DOHH2 (cell line): ENCODE data around the gene MYH7B.

ENCODE experiments used
- EZH2phosphoT487 ChIP-seq: fragments of 200-600 bp; sonication (generic); IDR thresholded peaks from 2 replicates; pipeline ENCODE4 v1.6.1; 2017; ENCODE audit warnings: borderline replicate concordance, mild to moderate bottlenecking, antibody characterized with exemption, low read length, moderate library complexity, mixed read lengths
- TF ChIP-seq, protein P1 (sequence below): fragments of 200-600 bp; sonication (generic); IDR thresholded peaks from one replicate; pipeline ENCODE4 v1.5.1; 2014; ENCODE audit warnings: antibody characterized with exemption, mild to moderate bottlenecking, low read depth, low read length; ENCODE audit not compliant: poor library complexity, severe bottlenecking

DNA sequence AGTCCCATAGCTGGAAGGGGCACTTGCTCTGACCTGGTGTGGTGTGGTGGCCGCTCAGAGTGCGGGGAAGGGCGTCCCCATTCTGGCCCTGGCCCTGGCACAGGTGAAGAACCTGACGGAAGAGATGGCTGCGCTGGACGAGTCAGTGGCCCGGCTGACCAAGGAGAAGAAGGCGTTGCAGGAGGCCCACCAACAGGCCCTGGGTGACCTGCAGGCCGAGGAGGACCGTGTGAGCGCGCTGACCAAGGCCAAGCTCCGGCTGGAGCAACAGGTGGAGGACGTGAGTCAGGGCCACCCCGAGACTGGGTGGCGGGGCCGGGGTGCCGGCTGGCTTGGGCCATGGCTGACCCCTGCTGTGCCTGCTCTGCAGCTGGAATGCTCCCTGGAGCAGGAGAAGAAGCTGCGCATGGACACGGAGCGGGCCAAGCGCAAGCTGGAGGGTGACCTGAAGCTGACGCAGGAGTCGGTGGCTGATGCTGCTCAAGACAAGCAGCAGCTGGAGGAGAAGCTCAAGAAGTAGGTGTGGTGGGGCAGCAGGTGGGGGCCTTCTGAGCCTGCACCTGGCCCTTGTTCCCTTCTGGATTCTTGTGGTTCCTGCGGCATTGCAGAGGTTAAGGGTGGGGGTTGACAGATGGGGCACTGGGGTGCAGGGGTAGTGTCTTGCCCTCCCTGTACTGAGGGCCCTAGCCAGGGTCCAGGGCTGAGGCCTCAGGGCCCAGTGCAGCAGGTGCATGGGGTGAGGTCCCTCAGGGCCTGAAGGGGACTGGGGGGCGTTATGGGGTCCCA lies 40.8 kb downstream of the MYH7B start:
- TF ChIP-seq, protein P1, sequence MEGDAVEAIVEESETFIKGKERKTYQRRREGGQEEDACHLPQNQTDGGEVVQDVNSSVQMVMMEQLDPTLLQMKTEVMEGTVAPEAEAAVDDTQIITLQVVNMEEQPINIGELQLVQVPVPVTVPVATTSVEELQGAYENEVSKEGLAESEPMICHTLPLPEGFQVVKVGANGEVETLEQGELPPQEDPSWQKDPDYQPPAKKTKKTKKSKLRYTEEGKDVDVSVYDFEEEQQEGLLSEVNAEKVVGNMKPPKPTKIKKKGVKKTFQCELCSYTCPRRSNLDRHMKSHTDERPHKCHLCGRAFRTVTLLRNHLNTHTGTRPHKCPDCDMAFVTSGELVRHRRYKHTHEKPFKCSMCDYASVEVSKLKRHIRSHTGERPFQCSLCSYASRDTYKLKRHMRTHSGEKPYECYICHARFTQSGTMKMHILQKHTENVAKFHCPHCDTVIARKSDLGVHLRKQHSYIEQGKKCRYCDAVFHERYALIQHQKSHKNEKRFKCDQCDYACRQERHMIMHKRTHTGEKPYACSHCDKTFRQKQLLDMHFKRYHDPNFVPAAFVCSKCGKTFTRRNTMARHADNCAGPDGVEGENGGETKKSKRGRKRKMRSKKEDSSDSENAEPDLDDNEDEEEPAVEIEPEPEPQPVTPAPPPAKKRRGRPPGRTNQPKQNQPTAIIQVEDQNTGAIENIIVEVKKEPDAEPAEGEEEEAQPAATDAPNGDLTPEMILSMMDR = no peak
- no peak for TF ChIP-seq EZH2phosphoT487
